Stimulated activated naive CD8-positive, alpha-beta T cell treated with anti-CD3 and anti-CD28 coated beads, Interleukin-15, amount 100 ng/mL, for 72 hours (primary cell): Measurements from ENCODE around the gene TPR.
A peak's percentile ranks its signal among the peaks of the same experiment; 100 is the strongest.
"Not testable (repeated sequence)": the region's sequence is repeated elsewhere in the genome, so short reads cannot be mapped to it uniquely, and the experiment has no call there.

Experiments
- ATAC-seq: fragments of 150-1000 bp; cut with Tn5 transposase; 2 replicates; pipeline ENCODE4 v1.10.0; 2021; ENCODE audit warnings: mild to moderate bottlenecking, moderate library complexity
- DNase-seq, 2 donors: peaks; one replicate each; pipeline ENCODE4 v3.0.0; 2021 to 2022
- H3K27ac Mint-ChIP-seq, 2 donors: one replicate each; pipeline ENCODE4 v1.8.0; 2022; ENCODE audit warnings: mild to moderate bottlenecking in 2 of 2, mixed read lengths in 2 of 2, moderate library complexity in 2 of 2
- H3K27me3 Mint-ChIP-seq: one replicate; pipeline ENCODE4 v1.8.0; 2022; ENCODE audit warnings: mixed read lengths
- H3K4me1 Mint-ChIP-seq: one replicate; pipeline ENCODE4 v1.8.0; 2022; ENCODE audit warnings: mild to moderate bottlenecking, mixed read lengths
- H3K4me3 Mint-ChIP-seq, 2 donors: one replicate each; pipeline ENCODE4 v1.8.0; 2022; ENCODE audit warnings: mild to moderate bottlenecking in 2 of 2, mixed read lengths in 2 of 2, moderate library complexity in 1 of 2
- H3K9me3 Mint-ChIP-seq, 2 donors: one replicate each; pipeline ENCODE4 v1.8.0; 2022; ENCODE audit warnings: mixed read lengths in 2 of 2

Gene TPR

DNA sequence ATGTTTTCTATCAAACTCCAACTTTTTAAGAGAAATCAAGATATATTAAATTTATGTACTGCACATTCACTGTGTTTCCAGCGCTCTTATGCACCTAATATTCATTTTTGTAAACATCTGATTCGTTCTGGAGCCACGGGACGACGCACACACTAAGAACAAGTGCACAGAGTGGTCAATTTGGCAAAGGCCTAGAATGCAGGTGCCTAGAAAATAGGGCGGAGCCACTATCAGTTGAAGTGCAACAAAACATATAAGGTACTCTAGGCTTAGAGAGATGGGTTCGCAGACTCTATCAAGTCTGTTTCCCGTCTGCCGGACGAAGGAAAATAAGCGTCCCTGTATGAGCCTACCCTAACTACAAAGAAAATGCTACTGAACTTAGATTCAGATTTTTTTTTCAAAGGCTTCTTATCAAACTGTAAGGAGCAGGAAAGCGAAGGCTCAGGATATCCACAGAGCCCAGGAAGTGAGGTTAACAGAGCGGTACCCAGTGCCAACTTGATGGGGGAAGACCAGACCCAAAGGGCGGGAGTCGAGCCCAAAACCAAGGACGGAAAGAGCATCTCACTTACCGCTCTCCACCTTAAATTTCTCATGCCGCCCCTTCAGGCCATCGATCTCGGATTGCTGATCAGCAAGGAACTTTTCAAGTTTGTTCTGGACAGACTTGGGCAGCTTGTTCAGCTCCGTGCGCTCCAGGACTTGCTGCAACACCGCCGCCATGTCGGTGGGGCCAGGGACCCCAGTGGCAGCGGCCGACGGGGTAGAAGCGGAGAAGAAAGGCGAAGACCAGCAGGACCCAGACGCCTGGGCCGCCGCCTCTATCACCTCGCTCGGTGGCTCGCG, 526 bp downstream of the TPR start:
- H3K27ac Mint-ChIP-seq: peak overlapping the region; percentile 98 to 99
- H3K9me3 Mint-ChIP-seq: no peaks in the 10 kb centered on the region
- peaks cover 41% of the 10 kb centered on the region for H3K4me1 Mint-ChIP-seq
- DNase-seq (peak; percentile 16 to 49), ATAC-seq (peak; percentile 43)
- H3K4me3 Mint-ChIP-seq: peak overlapping the region; percentile 83 to 99
- H3K27me3 Mint-ChIP-seq: no peaks in the 10 kb centered on the region

DNA sequence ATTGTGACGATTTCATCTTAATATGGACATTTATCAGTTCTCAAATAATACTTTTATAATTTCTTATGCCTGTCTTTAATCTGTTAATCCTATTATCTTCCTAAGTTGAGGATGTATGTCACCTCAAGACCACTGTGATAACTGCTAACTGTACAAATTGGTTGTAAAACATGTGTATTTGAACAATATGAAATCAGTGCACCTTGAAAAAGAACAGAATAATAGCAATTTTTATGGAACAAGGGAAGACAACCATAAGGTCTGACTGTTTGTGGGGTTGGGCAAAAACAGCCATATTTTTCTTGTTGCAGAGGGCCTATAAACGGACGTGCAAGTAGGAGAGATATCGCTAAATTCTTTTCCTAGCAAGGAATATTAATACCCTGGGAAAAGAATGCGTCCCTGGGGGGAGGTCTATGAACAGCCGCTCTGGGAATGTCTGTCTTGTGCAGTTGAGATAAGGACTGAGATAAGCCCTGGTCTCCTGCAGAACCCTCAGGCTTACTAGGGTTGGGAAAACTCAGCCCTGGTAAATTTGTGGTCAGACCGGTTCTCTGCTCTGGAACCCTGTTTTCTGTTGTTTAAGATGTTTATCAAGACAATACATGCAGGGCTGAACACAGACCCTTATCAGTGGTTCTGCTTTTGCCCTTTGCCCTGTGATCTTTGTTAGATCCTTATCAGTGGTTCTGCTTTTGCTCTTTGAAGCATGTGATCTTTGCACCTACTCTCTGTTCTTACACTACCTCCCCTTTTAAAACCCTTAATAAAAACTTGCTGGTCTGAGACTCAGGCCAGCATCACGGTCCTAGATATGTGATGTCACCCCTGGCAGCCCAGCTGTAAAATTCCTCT, 27.0 kb downstream of the TPR start:
- not testable (repeated sequence) for H3K4me1 Mint-ChIP-seq, H3K27me3 Mint-ChIP-seq, ATAC-seq, H3K4me3 Mint-ChIP-seq, H3K27ac Mint-ChIP-seq, DNase-seq, H3K9me3 Mint-ChIP-seq

DNA sequence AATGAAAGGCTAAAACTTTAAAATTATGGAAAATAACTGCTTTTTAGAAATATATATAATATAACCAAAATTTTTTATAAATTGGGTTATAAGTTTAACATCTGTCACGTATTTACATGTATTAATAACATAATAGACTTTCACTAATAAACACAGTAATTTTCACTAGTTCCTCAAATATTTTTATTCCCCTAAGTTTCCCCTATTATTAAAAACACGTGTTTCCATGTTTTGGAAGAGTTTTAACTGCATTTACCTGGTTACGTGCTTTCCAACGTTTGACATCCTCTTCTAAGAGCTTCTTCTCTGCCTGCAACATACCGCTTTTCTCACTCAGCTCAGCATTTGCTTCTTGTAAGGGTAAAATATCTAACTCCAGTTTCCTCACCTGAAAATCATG, 34.3 kb downstream of the TPR start:
- ATAC-seq (no peak), DNase-seq (no peak)
- Mint-ChIP-seq H3K4me1 (no peaks in the 10 kb centered on the region), H3K27me3 (no peaks in the 10 kb centered on the region), H3K4me3 (no peak overlapping the region), H3K9me3 (no peaks in the 10 kb centered on the region), H3K27ac (no peak overlapping the region)

DNA sequence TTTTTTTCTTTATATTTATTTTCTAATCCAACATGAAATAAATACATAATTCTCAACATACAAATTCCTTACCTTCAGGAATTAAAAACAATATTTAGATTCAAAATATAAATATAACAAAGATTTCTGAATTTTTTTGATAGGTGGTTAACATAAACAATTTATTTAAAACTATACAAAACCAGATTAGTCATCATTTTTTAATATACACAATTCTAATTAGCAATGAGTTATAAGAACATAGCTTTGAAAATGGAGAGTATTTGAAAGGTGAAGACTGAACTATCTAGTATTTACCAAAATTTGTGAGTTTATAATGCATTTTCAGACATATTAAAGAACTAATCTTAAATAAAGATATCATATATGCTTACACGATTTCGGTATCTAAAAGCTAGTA, 37.5 kb downstream of the TPR start:
- no peaks in the 10 kb centered on the region for H3K4me1 Mint-ChIP-seq
- H3K27me3 Mint-ChIP-seq: no peaks in the 10 kb centered on the region
- H3K9me3 Mint-ChIP-seq: no peaks in the 10 kb centered on the region
- ATAC-seq: no peak
- H3K27ac Mint-ChIP-seq: no peak overlapping the region
- H3K4me3 Mint-ChIP-seq: no peak overlapping the region
- DNase-seq: no peak

DNA sequence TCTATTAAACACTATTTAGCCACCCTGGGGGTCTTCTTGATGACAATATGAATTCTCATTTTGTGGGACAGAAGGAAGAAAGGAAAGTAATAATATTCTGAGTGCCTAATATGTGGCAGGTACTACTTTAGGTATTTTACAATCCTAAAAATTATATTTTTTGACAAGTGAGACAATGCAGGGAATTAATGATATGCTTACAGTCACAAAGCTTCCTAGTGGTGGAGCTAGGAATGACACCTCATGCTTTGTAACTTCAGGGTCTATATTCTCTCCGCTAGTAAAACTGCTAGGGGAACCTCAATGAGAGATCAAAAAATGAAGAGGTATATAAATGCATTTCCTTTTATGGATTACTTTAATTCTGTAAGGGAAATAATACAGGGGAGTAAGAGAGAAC, 44.3 kb downstream of the TPR start:
- Mint-ChIP-seq H3K27me3 (no peaks in the 10 kb centered on the region), H3K9me3 (no peaks in the 10 kb centered on the region), H3K4me3 (no peak overlapping the region), H3K4me1 (no peaks in the 10 kb centered on the region), H3K27ac (no peak overlapping the region)
- DNase-seq (no peak), ATAC-seq (no peak)

DNA sequence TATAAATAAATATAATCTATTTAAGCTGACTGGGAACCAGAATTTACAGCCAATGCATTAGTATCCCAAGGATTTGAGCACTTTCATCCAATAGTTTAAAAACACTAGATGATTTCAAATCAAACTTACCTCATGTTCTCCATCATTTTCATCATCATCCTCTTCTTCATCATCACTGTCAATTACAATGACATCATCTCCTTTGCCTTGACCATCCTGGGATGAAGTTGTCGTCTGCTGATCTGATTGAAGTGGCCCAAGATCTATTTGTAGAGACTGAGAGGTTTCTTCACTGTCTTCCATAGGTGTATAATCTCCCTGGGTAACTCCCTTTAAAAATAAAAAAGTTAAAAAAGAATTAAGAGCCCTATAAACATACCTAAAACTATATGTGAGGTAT, 47.7 kb downstream of the TPR start:
- DNase-seq (no peak), ATAC-seq (no peak)
- no peak overlapping the region for H3K4me3 Mint-ChIP-seq
- no peaks in the 10 kb centered on the region for H3K4me1 Mint-ChIP-seq
- H3K27ac Mint-ChIP-seq: peak overlapping the region in 1 of 2 donors; percentile 54
- no peaks in the 10 kb centered on the region for H3K9me3 Mint-ChIP-seq
- no peaks in the 10 kb centered on the region for H3K27me3 Mint-ChIP-seq

DNA sequence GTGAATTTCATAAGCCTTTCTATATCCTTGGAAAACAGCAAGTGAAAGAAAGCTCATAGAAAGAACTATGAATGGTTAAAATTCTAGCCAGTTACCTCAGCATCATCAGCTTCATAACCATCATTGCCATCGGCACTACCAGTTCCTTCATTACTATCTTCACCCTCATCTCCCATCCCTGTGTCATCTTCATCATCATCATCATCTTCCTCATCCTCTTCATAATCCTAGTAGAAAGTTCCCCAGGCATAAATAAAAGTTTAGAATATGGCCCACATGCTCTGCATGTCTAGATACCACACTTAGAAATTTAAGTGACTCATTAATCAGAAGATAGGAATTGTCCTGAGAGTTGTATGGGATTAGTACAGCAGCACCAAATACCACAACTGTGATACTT, 49.0 kb downstream of the TPR start:
- H3K9me3 Mint-ChIP-seq: no peaks in the 10 kb centered on the region
- H3K27ac Mint-ChIP-seq: no peak overlapping the region
- H3K27me3 Mint-ChIP-seq: no peaks in the 10 kb centered on the region
- H3K4me1 Mint-ChIP-seq: no peaks in the 10 kb centered on the region
- DNase-seq: no peak
- H3K4me3 Mint-ChIP-seq: no peak overlapping the region
- no peak for ATAC-seq

DNA sequence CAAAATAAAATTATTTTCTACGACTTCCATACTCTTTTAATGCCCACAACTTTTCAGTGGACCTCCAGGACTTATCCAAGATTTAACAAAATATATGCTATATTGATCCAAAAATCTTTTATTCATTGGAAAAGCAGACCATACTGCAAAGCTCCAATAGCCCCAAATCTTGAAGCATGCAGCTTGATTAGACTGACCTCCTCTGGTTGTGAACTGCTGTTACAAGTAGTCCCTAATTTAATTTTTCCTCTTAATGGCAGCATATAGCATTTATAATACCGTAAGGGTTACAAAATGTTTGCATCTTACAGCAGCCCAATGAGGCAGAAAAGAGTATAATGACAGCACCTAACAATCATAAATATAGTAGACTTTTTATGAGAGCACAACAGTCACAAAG, 49.8 kb downstream of the TPR start:
- no peaks in the 10 kb centered on the region for H3K9me3 Mint-ChIP-seq
- no peak for DNase-seq
- ATAC-seq: peak; percentile 48
- H3K4me1 Mint-ChIP-seq: no peaks in the 10 kb centered on the region
- H3K4me3 Mint-ChIP-seq: no peak overlapping the region
- H3K27me3 Mint-ChIP-seq: no peaks in the 10 kb centered on the region
- H3K27ac Mint-ChIP-seq: no peak overlapping the region

DNA sequence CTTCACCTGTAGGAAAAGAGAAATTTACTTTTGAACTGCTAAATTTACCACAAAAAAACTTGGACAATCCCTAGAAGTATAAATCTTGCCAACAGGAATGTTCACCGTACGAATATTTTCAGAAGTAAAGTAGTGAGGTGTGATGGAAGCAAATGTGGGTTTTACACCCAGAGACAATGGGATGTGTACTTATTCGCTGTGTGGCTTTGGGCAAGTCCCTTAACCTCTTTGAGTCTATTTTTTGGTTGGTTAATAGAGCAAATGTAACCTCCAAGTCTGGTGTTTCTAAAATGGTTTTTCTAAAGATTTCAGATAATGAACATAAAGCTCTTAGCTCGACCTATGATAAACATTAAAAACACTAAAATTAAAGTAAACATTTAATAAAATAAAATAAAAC, 51.2 kb downstream of the TPR start:
- DNase-seq (no peak), ATAC-seq (no peak)
- Mint-ChIP-seq H3K27ac (no peak overlapping the region), H3K4me1 (no peaks in the 10 kb centered on the region), H3K27me3 (no peaks in the 10 kb centered on the region), H3K4me3 (no peak overlapping the region), H3K9me3 (no peaks in the 10 kb centered on the region)

DNA sequence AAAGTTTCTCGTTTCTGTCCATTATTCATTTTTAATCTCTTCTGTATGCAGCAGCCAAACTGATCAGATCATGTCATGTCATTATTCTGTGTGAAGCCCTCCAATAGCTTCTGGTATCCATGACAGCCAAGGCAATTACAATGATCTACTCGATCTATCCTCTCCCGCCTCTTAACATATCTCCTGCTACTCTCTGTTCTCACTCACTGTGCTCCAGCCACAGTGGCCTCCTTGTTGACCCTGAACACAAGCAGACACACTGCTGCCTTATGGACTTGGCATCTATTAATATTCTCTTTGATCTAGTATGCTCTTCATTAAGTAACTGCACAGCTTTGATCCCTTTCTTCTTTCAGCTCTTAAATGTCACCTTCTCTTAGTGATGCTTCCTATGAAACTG, 59.5 kb downstream of the TPR start:
- Mint-ChIP-seq H3K27me3 (no peaks in the 10 kb centered on the region), H3K27ac (peak overlapping the region in 1 of 2 donors; percentile 18), H3K4me1 (no peaks in the 10 kb centered on the region), H3K9me3 (no peaks in the 10 kb centered on the region), H3K4me3 (no peak overlapping the region)
- DNase-seq (no peak), ATAC-seq (no peak)

DNA sequence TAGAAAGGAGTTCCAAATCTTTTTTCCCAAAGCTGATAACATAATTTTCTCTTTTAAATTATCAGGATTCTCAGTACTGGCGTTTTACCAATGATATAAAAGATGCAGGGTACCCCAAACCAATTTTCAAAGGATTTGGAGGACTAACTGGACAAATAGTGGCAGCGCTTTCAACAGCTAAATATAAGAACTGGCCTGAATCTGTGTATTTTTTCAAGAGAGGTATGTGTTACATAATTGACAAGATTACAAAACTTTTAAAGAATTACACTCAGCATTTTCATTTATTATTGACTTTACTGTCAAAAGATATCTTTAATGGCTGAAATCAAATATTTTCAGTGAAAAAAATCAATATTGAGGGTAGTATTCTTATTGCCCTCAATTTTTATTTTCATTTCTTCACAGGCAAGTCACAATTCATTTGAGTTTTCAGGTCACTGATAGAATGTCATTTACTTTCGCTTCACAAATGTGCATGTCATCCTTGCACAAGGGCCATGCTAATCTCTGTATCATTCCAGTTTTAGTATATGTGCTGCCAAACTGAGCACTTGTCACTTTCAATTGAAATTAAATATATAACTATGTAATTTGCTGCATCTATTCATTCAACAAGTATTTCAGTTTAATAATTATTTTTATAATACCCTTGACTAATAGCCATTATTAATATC, 63.5 kb downstream of the TPR start:
- ATAC-seq: no peak
- Mint-ChIP-seq H3K27me3 (no peaks in the 10 kb centered on the region), H3K9me3 (peaks cover 0 to 2% of the 10 kb centered on the region in 2 donors), H3K27ac (no peak overlapping the region), H3K4me3 (no peak overlapping the region), H3K4me1 (peaks cover 3% of the 10 kb centered on the region)
- DNase-seq: no peak

DNA sequence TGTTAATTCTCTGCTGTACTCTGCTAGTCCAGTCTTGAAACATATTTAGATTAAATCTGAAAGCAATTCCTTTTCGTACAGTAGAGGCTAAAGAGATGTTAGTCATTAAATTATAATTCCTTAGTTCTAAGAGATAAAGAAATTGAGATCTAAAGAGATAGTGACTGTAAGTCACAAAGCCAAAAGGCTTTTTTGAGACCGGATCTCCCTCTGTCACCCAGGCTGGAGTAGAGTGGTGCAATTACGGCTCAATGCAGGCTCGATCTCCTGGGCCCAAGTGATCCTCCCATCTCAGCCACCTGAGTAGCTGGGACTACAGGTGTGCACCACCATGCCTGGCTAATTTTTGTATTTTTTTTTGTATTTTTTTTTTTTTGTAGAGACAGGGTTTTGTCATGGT, 64.7 kb downstream of the TPR start:
- DNase-seq (no peak), ATAC-seq (no peak)
- H3K27ac Mint-ChIP-seq: no peak overlapping the region
- no peak overlapping the region for H3K4me3 Mint-ChIP-seq
- no peaks in the 10 kb centered on the region for H3K27me3 Mint-ChIP-seq
- peaks cover 0 to 6% of the 10 kb centered on the region in 2 donors for H3K9me3 Mint-ChIP-seq
- H3K4me1 Mint-ChIP-seq: peaks cover 15% of the 10 kb centered on the region

DNA sequence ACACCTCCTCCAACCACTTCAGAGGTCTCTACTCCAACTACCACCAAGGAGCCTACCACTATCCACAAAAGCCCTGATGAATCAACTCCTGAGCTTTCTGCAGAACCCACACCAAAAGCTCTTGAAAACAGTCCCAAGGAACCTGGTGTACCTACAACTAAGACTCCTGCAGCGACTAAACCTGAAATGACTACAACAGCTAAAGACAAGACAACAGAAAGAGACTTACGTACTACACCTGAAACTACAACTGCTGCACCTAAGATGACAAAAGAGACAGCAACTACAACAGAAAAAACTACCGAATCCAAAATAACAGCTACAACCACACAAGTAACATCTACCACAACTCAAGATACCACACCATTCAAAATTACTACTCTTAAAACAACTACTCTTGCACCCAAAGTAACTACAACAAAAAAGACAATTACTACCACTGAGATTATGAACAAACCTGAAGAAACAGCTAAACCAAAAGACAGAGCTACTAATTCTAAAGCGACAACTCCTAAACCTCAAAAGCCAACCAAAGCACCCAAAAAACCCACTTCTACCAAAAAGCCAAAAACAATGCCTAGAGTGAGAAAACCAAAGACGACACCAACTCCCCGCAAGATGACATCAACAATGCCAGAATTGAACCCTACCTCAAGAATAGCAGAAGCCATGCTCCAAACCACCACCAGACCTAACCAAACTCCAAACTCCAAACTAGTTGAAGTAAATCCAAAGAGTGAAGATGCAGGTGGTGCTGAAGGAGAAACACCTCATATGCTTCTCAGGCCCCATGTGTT, 66.6 kb downstream of the TPR start:
- Mint-ChIP-seq H3K4me1 (peaks cover 28% of the 10 kb centered on the region), H3K9me3 (peaks cover 0 to 6% of the 10 kb centered on the region in 2 donors), H3K4me3 (no peak overlapping the region), H3K27me3 (no peaks in the 10 kb centered on the region), H3K27ac (no peak overlapping the region)
- no peak for DNase-seq
- ATAC-seq: peak; percentile 78

DNA sequence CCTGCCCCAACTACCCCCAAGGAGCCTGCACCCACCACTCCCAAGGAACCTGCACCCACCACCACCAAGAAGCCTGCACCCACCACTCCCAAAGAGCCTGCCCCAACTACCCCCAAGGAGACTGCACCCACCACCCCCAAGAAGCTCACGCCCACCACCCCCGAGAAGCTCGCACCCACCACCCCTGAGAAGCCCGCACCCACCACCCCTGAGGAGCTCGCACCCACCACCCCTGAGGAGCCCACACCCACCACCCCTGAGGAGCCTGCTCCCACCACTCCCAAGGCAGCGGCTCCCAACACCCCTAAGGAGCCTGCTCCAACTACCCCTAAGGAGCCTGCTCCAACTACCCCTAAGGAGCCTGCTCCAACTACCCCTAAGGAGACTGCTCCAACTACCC, 67.6 kb downstream of the TPR start:
- peaks cover 28% of the 10 kb centered on the region for H3K4me1 Mint-ChIP-seq
- ATAC-seq (peak; percentile 33), DNase-seq (no peak)
- no peak overlapping the region for H3K4me3 Mint-ChIP-seq
- no peaks in the 10 kb centered on the region for H3K27me3 Mint-ChIP-seq
- no peak overlapping the region for H3K27ac Mint-ChIP-seq
- H3K9me3 Mint-ChIP-seq: peaks cover 0 to 6% of the 10 kb centered on the region in 2 donors

DNA sequence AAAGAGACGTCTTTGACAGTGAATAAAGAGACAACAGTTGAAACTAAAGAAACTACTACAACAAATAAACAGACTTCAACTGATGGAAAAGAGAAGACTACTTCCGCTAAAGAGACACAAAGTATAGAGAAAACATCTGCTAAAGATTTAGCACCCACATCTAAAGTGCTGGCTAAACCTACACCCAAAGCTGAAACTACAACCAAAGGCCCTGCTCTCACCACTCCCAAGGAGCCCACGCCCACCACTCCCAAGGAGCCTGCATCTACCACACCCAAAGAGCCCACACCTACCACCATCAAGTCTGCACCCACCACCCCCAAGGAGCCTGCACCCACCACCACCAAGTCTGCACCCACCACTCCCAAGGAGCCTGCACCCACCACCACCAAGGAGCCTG, 68.5 kb downstream of the TPR start:
- Mint-ChIP-seq H3K27me3 (no peaks in the 10 kb centered on the region), H3K9me3 (peaks cover 0 to 6% of the 10 kb centered on the region in 2 donors), H3K4me1 (peaks cover 28% of the 10 kb centered on the region), H3K4me3 (peak overlapping the region; percentile 6 to 31), H3K27ac (peak overlapping the region; percentile 1 to 9)
- ATAC-seq (peak; percentile 18), DNase-seq (no peak)
